ENCODE measurements around the gene PCDHGB5. TPM values are rescaled to one million over a fixed set of nuclear protein-coding genes. Genes with fewer than 3 reads are reported as not detected.

The PCDHGB5 gene
- total RNA-seq, 1 experiment from 2014 or later = 2.5 TPM

GRCh38 chr5:141420855-141421488 is 23.2 kb downstream of the PCDHGB5 start, which contains the start of gene PCDHGA11:
TSS of gene PCDHGA11 (plus strand) at chr5:141421051. CDS start at chr5:141421228, 177 bp downstream.

GRCh38 chr5:141430332-141431113 is 32.8 kb downstream of the PCDHGB5 start, which contains the start of gene PCDHGA12:
TSS of gene PCDHGA12 (plus strand) at chr5:141430507. CDS start at chr5:141430760, 253 bp downstream.

Other genes with a start within 250 kb of the PCDHGB5 start
- 0.91 to 1.2 TPM (median 1.1 TPM) in 5 replicates for gene PCDHB6, start 247.9 kb upstream of the PCDHGB5 start, total RNA-seq (2022; extraction: Qiagen RNA extraction)
- gene PCDHB7, start 225.3 kb upstream of the PCDHGB5 start, total RNA-seq (2022; extraction: Qiagen RNA extraction) = 0.03 TPM in 1 of 5 replicates, not detected in the others
- 0.29 to 0.41 TPM (median 0.32 TPM) in 5 replicates for gene PCDHB8, start 220.2 kb upstream of the PCDHGB5 start, total RNA-seq (2022; extraction: Qiagen RNA extraction)
- 0.06 to 0.10 TPM (median 0.06 TPM) in 5 replicates for gene PCDHB16, start 215.6 kb upstream of the PCDHGB5 start, total RNA-seq (2022; extraction: Qiagen RNA extraction)
- 0.02 to 0.09 TPM (median 0.06 TPM) in 4 of 5 replicates, not detected in the other for gene PCDHB9, start 210.8 kb upstream of the PCDHGB5 start, total RNA-seq (2022; extraction: Qiagen RNA extraction)
- 0.02 to 0.03 TPM in 2 of 5 replicates, not detected in the others for gene PCDHB10, start 205.6 kb upstream of the PCDHGB5 start, total RNA-seq (2022; extraction: Qiagen RNA extraction)
- gene PCDHB11, start 198.3 kb upstream of the PCDHGB5 start, total RNA-seq (2022; extraction: Qiagen RNA extraction) = 0.05 to 0.11 TPM (median 0.07 TPM) in 5 replicates
- 0.03 to 0.04 TPM in 2 of 5 replicates, not detected in the others for gene PCDHB12, start 189.2 kb upstream of the PCDHGB5 start, total RNA-seq (2022; extraction: Qiagen RNA extraction)
- gene PCDHB13, start 184.0 kb upstream of the PCDHGB5 start, total RNA-seq (2022; extraction: Qiagen RNA extraction) = 0.03 to 0.10 TPM (median 0.05 TPM) in 5 replicates
- 0.05 to 0.16 TPM (median 0.07 TPM) in 5 replicates for gene PCDHB14, start 174.6 kb upstream of the PCDHGB5 start, total RNA-seq (2022; extraction: Qiagen RNA extraction)
- gene PCDHB15, start 152.6 kb upstream of the PCDHGB5 start, total RNA-seq (2022; extraction: Qiagen RNA extraction) = 0.02 to 0.07 TPM (median 0.06 TPM) in 3 of 5 replicates, not detected in the others
- gene SLC25A2, start 93.9 kb upstream of the PCDHGB5 start, total RNA-seq (2022; extraction: Qiagen RNA extraction) = 0.05 TPM in 1 of 5 replicates, not detected in the others
- gene TAF7, start 77.2 kb upstream of the PCDHGB5 start, total RNA-seq (2022; extraction: Qiagen RNA extraction) = 61.5 to 85.8 TPM (median 70.6 TPM) in 5 replicates
- gene PCDHGA1, start 67.4 kb upstream of the PCDHGB5 start, total RNA-seq (2022; extraction: Qiagen RNA extraction) = 0.30 to 0.39 TPM (median 0.37 TPM) in 5 replicates
- gene PCDHGA2, start 59.2 kb upstream of the PCDHGB5 start, total RNA-seq (2022; extraction: Qiagen RNA extraction) = 0.55 to 0.78 TPM (median 0.63 TPM) in 5 replicates
- gene PCDHGA3, start 54.1 kb upstream of the PCDHGB5 start, total RNA-seq (2022; extraction: Qiagen RNA extraction) = 0.04 to 0.07 TPM in 2 of 5 replicates, not detected in the others
- 1.3 to 2.0 TPM (median 1.8 TPM) in 5 replicates for gene PCDHGB1, start 47.8 kb upstream of the PCDHGB5 start, total RNA-seq (2022; extraction: Qiagen RNA extraction)
- gene PCDHGA4, start 42.9 kb upstream of the PCDHGB5 start, total RNA-seq (2022; extraction: Qiagen RNA extraction) = 0.07 to 0.17 TPM (median 0.16 TPM) in 5 replicates
- gene PCDHGB2, start 38.0 kb upstream of the PCDHGB5 start, total RNA-seq (2022; extraction: Qiagen RNA extraction) = 0.06 to 0.12 TPM (median 0.08 TPM) in 5 replicates
- gene PCDHGA5, start 33.8 kb upstream of the PCDHGB5 start, total RNA-seq (2022; extraction: Qiagen RNA extraction) = 0.07 to 0.24 TPM (median 0.15 TPM) in 5 replicates
- 0.17 to 0.33 TPM (median 0.24 TPM) in 5 replicates for gene PCDHGB3, start 27.7 kb upstream of the PCDHGB5 start, total RNA-seq (2022; extraction: Qiagen RNA extraction)
- 0.13 to 0.27 TPM (median 0.22 TPM) in 5 replicates for gene PCDHGA6, start 24.1 kb upstream of the PCDHGB5 start, total RNA-seq (2022; extraction: Qiagen RNA extraction)
- gene PCDHGA7, start 15.2 kb upstream of the PCDHGB5 start, total RNA-seq (2022; extraction: Qiagen RNA extraction) = 0.82 to 1.0 TPM (median 0.97 TPM) in 5 replicates
- 0.70 to 1.0 TPM (median 0.98 TPM) in 5 replicates for gene PCDHGB4, start 10.2 kb upstream of the PCDHGB5 start, total RNA-seq (2022; extraction: Qiagen RNA extraction)
- gene PCDHGA8, start 5.3 kb upstream of the PCDHGB5 start, total RNA-seq (2022; extraction: Qiagen RNA extraction) = 0.02 to 0.08 TPM (median 0.03 TPM) in 5 replicates
- gene PCDHGA9, start 4.8 kb downstream of the PCDHGB5 start, total RNA-seq (2022; extraction: Qiagen RNA extraction) = 0.02 to 0.09 TPM (median 0.05 TPM) in 4 of 5 replicates, not detected in the other
- 0.03 to 0.14 TPM (median 0.09 TPM) in 5 replicates for gene PCDHGB6, start 10.1 kb downstream of the PCDHGB5 start, total RNA-seq (2022; extraction: Qiagen RNA extraction)
- 0.01 to 0.02 TPM (median 0.02 TPM) in 3 of 5 replicates, not detected in the others for gene PCDHGA10, start 15.0 kb downstream of the PCDHGB5 start, total RNA-seq (2022; extraction: Qiagen RNA extraction)
- 0.03 to 0.08 TPM (median 0.06 TPM) in 4 of 5 replicates, not detected in the other for gene PCDHGB7, start 19.7 kb downstream of the PCDHGB5 start, total RNA-seq (2022; extraction: Qiagen RNA extraction)
- gene PCDHGA11, start 23.1 kb downstream of the PCDHGB5 start, total RNA-seq (2022; extraction: Qiagen RNA extraction) = 0.02 to 0.03 TPM (median 0.02 TPM) in 4 of 5 replicates, not detected in the other
- 0.02 to 0.03 TPM in 2 of 5 replicates, not detected in the others for gene PCDHGA12, start 32.6 kb downstream of the PCDHGB5 start, total RNA-seq (2022; extraction: Qiagen RNA extraction)
- 5.0 to 6.7 TPM (median 5.6 TPM) in 5 replicates for gene PCDHGC3, start 78.0 kb downstream of the PCDHGB5 start, total RNA-seq (2022; extraction: Qiagen RNA extraction)
- 0.01 to 0.05 TPM (median 0.03 TPM) in 3 of 5 replicates, not detected in the others for gene PCDHGC4, start 87.1 kb downstream of the PCDHGB5 start, total RNA-seq (2022; extraction: Qiagen RNA extraction)
- 0.02 to 0.03 TPM (median 0.03 TPM) in 3 of 5 replicates, not detected in the others for gene PCDHGC5, start 91.1 kb downstream of the PCDHGB5 start, total RNA-seq (2022; extraction: Qiagen RNA extraction)
- 98.1 to 105 TPM (median 101 TPM) in 5 replicates for gene DIAPH1, start 221.1 kb downstream of the PCDHGB5 start, total RNA-seq (2022; extraction: Qiagen RNA extraction)
- 46.2 to 54.2 TPM (median 48.7 TPM) in 5 replicates for gene HDAC3, start 238.9 kb downstream of the PCDHGB5 start, total RNA-seq (2022; extraction: Qiagen RNA extraction)
- 2.9 to 5.2 TPM (median 4.9 TPM) in 5 replicates for gene RELL2, start 239.1 kb downstream of the PCDHGB5 start, total RNA-seq (2022; extraction: Qiagen RNA extraction)

All from A549 treated with CORT108297 at 1 μM for 4 hours (cell line).